Colonic mucosa (tissue), 4 donors: ENCODE data around the gene WDR44. TPM values are rescaled to one million over a fixed set of nuclear protein-coding genes. Genes with fewer than 3 reads are reported as not detected.
A peak's percentile ranks its signal among the peaks of the same experiment; 100 is the strongest.
"Not testable (repeated sequence)": the region's sequence is repeated elsewhere in the genome, so short reads cannot be mapped to it uniquely, and the experiment has no call there.

Experiments used
- DNase-seq: peaks from one replicate; pipeline ENCODE4 v3.0.0-alpha.2; 2020
- H3K27ac ChIP-seq: fragments of 200-600 bp; one replicate; pipeline ENCODE4 v1.8.0; 2021
- H3K27me3 ChIP-seq: fragments of 200-600 bp; one replicate; pipeline ENCODE4 v1.8.0; 2021
- H3K36me3 ChIP-seq: fragments of 200-600 bp; one replicate; pipeline ENCODE4 v1.8.0; 2021
- H3K4me1 ChIP-seq: fragments of 200-600 bp; one replicate; pipeline ENCODE4 v1.8.0; 2021; ENCODE audit warnings: mild to moderate bottlenecking
- H3K4me3 ChIP-seq: fragments of 200-600 bp; one replicate; pipeline ENCODE4 v1.8.0; 2021
- H3K9ac ChIP-seq, 2 donors: one replicate each; pipeline ENCODE4 v1.7.0; 2013; ENCODE audit warnings: control low read depth in 2 of 2, low read depth in 2 of 2, low read length in 2 of 2
- H3K9me3 ChIP-seq: fragments of 200-600 bp; one replicate; pipeline ENCODE4 v1.8.0; 2021
- intact Hi-C: fragments of 100-400 bp; cut with DNase I; formaldehyde crosslinking; loops from one replicate; pipeline ENCODE4 v1.14.1; 2022
- total RNA-seq, 2 donors: library from RNA; stranded (reverse); fragmentation: NEBNext Ultra II Directional in 1 of 2; extraction: Animal tissue kit (Norgen Biotek cat#: 25700) in 1 of 2; gene quantifications; one replicate each; pipeline ENCODE4 v1.2.1, GENCODE V29; 2021
- TF ChIP-seq, protein P1 (sequence below): fragments of 200-600 bp; IDR thresholded peaks from one replicate; pipeline ENCODE4 v1.8.0; 2022; ENCODE audit warnings: antibody characterized with exemption, mild to moderate bottlenecking
- donor health status: healthy.
- donor health status: DM: no; HTN: no; CAD: no.
- donor health status: DM: no; HTN: no; CAD: no.

Gene WDR44, protein sequence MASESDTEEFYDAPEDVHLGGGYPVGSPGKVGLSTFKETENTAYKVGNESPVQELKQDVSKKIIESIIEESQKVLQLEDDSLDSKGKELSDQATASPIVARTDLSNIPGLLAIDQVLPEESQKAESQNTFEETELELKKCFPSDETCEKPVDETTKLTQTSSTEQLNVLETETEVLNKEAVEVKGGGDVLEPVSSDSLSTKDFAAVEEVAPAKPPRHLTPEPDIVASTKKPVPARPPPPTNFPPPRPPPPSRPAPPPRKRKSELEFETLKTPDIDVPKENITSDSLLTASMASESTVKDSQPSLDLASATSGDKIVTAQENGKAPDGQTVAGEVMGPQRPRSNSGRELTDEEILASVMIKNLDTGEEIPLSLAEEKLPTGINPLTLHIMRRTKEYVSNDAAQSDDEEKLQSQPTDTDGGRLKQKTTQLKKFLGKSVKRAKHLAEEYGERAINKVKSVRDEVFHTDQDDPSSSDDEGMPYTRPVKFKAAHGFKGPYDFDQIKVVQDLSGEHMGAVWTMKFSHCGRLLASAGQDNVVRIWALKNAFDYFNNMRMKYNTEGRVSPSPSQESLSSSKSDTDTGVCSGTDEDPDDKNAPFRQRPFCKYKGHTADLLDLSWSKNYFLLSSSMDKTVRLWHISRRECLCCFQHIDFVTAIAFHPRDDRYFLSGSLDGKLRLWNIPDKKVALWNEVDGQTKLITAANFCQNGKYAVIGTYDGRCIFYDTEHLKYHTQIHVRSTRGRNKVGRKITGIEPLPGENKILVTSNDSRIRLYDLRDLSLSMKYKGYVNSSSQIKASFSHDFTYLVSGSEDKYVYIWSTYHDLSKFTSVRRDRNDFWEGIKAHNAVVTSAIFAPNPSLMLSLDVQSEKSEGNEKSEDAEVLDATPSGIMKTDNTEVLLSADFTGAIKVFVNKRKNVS
- total RNA-seq = 10 to 100 TPM in 1 of 2 donors, 1 to 10 TPM in 1; 8.0 to 13.4 TPM

DNA sequence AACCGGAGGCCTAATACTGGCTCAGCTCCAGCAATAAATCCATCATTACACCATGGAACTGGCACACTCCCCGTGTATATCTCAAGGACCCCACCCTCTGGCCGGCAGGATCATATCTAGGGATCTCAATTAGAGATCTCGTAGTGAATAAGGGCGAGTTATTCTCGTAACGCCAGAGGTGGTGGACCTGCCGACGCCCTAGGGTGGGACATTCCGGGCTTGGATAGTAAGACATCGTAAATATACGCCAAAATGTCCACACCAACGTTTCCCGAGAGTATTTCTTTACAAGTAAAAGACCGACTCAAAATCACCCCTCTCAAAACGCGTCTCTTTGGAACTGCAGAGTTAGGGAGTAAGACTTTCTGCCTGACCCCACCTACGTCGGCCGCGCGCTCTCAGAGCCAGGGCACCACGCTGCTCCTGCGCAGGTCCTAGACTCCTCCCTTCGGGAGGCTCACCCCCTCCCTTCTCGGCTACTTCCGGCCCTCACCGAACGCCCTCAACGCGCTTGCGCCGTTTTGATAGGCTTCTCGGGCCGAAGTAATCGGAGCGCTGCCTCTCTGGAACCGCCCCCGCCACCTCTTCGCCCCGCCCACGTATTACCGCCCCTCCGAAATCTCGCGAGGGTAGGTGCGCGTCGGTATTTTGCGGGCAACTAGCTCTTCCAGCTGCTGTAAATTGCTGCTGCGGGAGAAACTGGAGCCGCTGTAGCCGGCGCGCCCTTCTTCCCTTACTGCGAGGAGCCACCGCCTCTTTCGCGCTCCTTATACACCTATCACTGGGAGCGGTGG, at the start of gene WDR44:
WDR44 (plus strand) TSS at position 643 of the 794 bp plus-strand sequence. CDS start 398 bp downstream, outside the sequence.
- Histone ChIP-seq H3K9me3 (no peaks in the 10 kb centered on the region), H3K27me3 (no peaks in the 10 kb centered on the region), H3K9ac (peak within 1 kb of the TSS; percentile 69 to 79), H3K4me3 (peak within 1 kb of the TSS; percentile 40), H3K27ac (peak within 1 kb of the TSS; percentile 95), H3K36me3 (no peaks in the 10 kb centered on the region), H3K4me1 (no peaks in the 10 kb centered on the region)
- intact Hi-C loops = no loop called here
- DNase-seq = peak; percentile 94
- TF ChIP-seq, protein P1, sequence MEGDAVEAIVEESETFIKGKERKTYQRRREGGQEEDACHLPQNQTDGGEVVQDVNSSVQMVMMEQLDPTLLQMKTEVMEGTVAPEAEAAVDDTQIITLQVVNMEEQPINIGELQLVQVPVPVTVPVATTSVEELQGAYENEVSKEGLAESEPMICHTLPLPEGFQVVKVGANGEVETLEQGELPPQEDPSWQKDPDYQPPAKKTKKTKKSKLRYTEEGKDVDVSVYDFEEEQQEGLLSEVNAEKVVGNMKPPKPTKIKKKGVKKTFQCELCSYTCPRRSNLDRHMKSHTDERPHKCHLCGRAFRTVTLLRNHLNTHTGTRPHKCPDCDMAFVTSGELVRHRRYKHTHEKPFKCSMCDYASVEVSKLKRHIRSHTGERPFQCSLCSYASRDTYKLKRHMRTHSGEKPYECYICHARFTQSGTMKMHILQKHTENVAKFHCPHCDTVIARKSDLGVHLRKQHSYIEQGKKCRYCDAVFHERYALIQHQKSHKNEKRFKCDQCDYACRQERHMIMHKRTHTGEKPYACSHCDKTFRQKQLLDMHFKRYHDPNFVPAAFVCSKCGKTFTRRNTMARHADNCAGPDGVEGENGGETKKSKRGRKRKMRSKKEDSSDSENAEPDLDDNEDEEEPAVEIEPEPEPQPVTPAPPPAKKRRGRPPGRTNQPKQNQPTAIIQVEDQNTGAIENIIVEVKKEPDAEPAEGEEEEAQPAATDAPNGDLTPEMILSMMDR = no peak

DNA sequence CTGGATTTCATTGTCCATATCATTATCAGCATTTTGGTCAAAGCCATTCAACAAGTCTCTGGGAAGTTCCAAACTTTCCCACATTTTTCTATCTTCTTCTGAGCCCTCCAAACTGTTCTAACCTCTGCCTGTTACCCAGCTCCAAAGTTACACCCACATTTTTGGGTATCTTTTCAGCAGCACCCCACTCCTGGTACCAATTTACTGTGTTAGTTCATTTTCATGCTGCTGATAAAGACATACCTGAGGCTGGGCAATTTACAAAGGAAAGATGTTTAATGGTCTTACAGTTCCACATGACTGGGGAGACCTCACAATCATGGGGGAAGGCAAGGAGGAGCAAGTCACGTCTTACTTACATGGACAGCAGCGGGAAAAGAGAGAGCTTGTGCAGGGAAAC, 40.1 kb upstream of the WDR44 start:
- not testable (repeated sequence) for H3K9me3 ChIP-seq, H3K27ac ChIP-seq

DNA sequence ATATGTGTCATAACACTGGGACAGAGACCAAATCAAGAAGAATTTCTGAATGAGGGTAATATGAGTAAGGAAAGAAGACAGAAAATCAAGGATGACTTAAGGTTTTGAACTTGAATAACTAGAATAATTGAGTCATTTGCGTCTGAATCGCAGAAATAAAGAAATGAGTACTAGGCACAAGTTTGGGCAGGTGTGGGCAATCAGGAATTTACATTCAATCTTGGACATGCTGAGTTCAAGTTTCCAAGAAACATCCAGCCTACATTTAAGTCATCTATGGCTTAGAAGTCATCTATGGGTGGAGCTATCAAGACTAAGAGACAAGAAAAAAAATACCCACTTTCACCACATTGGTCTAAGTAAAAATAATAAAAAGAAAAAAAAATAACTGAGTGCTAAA, 30.4 kb upstream of the WDR44 start:
- Histone ChIP-seq H3K27me3 (no peaks in the 10 kb centered on the region), H3K4me1 (no peaks in the 10 kb centered on the region), H3K27ac (no peak overlapping the region), H3K9me3 (no peaks in the 10 kb centered on the region), H3K9ac (no peak overlapping the region), H3K4me3 (no peak overlapping the region), H3K36me3 (no peaks in the 10 kb centered on the region)
- intact Hi-C loops = no loop called here
- TF ChIP-seq, protein P1 = no peak
- no peak for DNase-seq

More for the DNA sequence above, 40.1 kb upstream of the WDR44 start:
- DNase-seq, H3K9ac ChIP-seq, intact Hi-C loops, H3K36me3 ChIP-seq, H3K4me1 ChIP-seq, H3K27me3 ChIP-seq, H3K4me3 ChIP-seq: not testable (repeated sequence)

DNA sequence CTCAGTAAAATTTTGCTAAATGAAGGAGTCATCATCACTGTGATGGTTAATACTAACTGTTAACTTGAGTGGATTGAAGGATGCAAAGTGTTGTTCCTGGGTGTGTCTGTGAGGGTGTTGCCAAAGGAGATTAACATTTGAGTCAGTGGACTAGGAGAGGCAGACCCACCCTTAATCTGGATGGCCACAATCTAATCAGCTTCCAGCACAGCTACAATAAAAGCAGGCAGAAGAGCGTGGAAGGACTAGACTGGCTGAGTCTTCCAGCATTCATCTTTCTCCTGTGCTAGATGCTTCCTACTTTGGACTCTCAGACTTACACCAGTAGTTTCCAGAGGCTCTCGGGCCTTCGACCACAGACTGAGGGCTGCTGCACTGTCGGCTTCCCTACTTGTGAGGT, 21.3 kb upstream of the WDR44 start:
- intact Hi-C loops = no loop called here
- H3K27me3 ChIP-seq = no peaks in the 10 kb centered on the region
- no peak overlapping the region for H3K9ac ChIP-seq
- H3K4me1 ChIP-seq = no peaks in the 10 kb centered on the region
- DNase-seq = no peak
- no peaks in the 10 kb centered on the region for H3K36me3 ChIP-seq
- no peak overlapping the region for H3K27ac ChIP-seq
- TF ChIP-seq, protein P1 = no peak
- H3K4me3 ChIP-seq = no peak overlapping the region
- H3K9me3 ChIP-seq = no peaks in the 10 kb centered on the region

DNA sequence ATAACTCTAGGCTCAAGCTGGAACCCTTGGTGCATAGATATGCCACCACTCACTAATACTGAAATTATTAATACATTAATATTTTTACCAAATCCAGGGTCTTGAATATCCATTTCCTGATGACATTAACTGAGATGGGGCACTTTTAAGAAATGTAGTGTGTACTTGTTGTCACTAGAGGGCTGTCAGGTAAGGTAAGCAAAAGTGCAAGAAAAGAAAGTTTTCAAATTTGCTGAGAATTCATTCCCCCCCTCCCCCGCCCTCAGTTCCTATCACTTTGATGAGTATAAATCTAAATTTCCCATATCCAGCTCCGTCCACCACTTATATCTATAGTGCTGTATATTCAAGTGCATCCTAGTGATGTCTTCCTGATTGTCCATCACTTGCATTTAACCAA, 20.5 kb upstream of the WDR44 start:
- H3K36me3 ChIP-seq = no peaks in the 10 kb centered on the region
- intact Hi-C loops = no loop called here
- H3K9ac ChIP-seq = no peak overlapping the region
- no peaks in the 10 kb centered on the region for H3K27me3 ChIP-seq
- TF ChIP-seq, protein P1 = no peak
- DNase-seq = no peak
- H3K27ac ChIP-seq = no peak overlapping the region
- H3K9me3 ChIP-seq = no peaks in the 10 kb centered on the region
- no peaks in the 10 kb centered on the region for H3K4me1 ChIP-seq
- H3K4me3 ChIP-seq = no peak overlapping the region
